ENCODE measurements around the gene CCDC107. TPM values are rescaled to one million over a fixed set of nuclear protein-coding genes. Genes with fewer than 3 reads are reported as not detected.

CCDC107 gene
- total and polyA plus RNA-seq, 9 donors, result 14.6 to 29.8 (median 17.9) TPM

DNA sequence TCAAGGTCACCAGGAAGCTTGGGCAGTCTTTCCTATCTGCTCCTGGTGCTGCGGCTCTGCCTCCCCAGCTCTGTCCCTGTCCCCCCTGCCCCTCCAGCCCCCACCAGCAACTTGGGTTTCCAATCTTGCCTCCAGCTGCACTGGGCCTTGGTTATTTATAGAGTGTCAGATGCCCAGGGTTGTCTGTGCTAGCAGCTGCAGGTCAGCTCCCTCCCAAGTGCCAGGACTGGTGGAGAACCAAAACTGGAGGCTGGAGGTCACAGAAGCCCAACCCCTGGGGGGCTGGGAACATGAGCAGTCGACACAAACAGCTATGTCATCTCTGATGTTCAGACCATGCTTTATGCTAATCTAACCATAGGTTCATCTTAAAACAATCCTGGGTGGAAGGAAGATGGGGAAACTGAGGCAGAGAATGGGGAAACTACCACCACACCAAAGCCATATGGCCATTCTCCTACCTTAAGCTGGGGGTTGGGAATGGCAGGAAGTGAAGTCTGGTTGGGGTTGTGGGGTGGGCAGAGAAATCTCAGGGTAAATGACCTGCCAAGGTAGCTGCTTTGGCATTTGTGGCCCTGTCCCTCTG lies 30.0 kb downstream of the CCDC107 start:
- Histone ChIP-seq H3K4me3 (peak overlapping the region; percentile 66), H3K27ac (peak overlapping the region; percentile 46 to 93), H3K27me3 (no peaks in the 10 kb centered on the region), H3K9me3 (no peaks in the 10 kb centered on the region), H3K36me3 (no peaks in the 10 kb centered on the region), H3K4me1 (ENCODE audit: insufficient read depth) (peaks cover 15% of the 10 kb centered on the region)
- TF ChIP-seq EP300 (IDR thresholded peaks at IDR 0.05) (no peak), POLR2A (IDR thresholded peaks at IDR 0.05) (no peak)
- TF ChIP-seq, protein P1, sequence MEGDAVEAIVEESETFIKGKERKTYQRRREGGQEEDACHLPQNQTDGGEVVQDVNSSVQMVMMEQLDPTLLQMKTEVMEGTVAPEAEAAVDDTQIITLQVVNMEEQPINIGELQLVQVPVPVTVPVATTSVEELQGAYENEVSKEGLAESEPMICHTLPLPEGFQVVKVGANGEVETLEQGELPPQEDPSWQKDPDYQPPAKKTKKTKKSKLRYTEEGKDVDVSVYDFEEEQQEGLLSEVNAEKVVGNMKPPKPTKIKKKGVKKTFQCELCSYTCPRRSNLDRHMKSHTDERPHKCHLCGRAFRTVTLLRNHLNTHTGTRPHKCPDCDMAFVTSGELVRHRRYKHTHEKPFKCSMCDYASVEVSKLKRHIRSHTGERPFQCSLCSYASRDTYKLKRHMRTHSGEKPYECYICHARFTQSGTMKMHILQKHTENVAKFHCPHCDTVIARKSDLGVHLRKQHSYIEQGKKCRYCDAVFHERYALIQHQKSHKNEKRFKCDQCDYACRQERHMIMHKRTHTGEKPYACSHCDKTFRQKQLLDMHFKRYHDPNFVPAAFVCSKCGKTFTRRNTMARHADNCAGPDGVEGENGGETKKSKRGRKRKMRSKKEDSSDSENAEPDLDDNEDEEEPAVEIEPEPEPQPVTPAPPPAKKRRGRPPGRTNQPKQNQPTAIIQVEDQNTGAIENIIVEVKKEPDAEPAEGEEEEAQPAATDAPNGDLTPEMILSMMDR (IDR thresholded peaks at IDR 0.05), result no peak
- intact Hi-C loops (cut with DNase I), result loop anchor here in 1 of 4 donors (2.0 kb wide), 1 partner anchor 29 kb away; the partner anchor contains the start of genes CCDC107 and RMRP
- DNase-seq, result no peak
- WGBS, 3 donors, result 19 to 39% (median 28%) methylated on average over 2 of the region's 2 CpGs

DNA sequence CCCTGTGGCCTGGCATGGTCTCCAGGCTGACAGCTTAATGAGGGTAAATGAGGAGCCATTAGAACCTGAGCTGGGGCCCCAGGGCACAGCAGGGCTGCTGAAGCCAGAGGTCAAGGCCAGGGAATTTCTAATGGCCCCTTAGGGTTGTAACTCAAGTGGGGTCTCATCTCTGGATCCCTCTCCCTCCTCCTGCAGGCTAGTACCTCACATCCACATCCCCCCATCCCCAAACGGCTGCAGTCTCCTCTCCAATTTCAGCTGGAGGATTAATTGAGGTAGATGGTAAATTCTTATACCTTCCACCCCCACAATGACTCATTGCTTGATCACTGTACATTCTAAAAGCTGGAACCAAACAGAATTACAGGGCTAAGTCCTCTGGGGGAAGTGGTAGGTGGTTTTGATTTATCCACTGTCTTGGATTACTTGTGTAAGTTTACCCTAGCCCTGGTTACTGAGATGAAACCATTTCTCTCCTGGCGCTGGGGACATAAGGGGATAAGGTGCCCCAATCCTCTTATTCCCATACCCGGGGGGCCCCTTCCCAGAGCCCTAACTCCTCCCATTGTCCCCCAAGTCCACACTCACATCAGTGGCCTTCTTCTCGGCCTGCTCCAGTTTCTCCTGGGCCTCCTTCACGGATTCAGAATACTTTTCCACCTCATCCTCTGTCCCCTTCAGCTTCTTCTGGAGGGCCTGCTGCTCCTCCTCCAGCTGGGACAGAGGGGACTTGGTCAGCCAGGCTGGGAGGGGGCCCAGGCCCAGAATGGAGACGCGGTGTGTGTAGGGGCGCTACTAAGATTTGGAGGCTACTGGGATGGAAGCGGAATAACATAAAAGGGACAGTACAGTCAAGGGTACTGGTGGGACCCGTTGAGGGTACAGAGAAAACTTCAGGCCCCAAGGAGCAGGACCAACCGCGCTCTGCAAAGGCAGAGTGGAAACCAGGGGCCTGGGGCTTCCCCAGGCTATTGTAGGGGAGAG lies 30.8 kb downstream of the CCDC107 start:
- H3K4me3 ChIP-seq, result peak overlapping the region; percentile 66
- 7 to 12% (median 10%) methylated on average over 12 of the region's 12 CpGs for WGBS, 3 donors
- H3K36me3 ChIP-seq, result no peaks in the 10 kb centered on the region
- H3K4me1 ChIP-seq (ENCODE audit: insufficient read depth), result peaks cover 15% of the 10 kb centered on the region
- no peaks in the 10 kb centered on the region for H3K27me3 ChIP-seq
- no peaks in the 10 kb centered on the region for H3K9me3 ChIP-seq
- TF ChIP-seq EP300 (IDR thresholded peaks at IDR 0.05) (no peak), POLR2A (IDR thresholded peaks at IDR 0.05) (no peak)
- TF ChIP-seq, protein P1 (IDR thresholded peaks at IDR 0.05), result no peak
- H3K27ac ChIP-seq, result peak overlapping the region; percentile 46 to 93
- intact Hi-C loops (cut with DNase I), result loop anchor here in 1 of 4 donors (2.0 kb wide), 1 partner anchor 30 kb away; the partner anchor contains the start of genes CCDC107 and RMRP
- no peak for DNase-seq

DNA sequence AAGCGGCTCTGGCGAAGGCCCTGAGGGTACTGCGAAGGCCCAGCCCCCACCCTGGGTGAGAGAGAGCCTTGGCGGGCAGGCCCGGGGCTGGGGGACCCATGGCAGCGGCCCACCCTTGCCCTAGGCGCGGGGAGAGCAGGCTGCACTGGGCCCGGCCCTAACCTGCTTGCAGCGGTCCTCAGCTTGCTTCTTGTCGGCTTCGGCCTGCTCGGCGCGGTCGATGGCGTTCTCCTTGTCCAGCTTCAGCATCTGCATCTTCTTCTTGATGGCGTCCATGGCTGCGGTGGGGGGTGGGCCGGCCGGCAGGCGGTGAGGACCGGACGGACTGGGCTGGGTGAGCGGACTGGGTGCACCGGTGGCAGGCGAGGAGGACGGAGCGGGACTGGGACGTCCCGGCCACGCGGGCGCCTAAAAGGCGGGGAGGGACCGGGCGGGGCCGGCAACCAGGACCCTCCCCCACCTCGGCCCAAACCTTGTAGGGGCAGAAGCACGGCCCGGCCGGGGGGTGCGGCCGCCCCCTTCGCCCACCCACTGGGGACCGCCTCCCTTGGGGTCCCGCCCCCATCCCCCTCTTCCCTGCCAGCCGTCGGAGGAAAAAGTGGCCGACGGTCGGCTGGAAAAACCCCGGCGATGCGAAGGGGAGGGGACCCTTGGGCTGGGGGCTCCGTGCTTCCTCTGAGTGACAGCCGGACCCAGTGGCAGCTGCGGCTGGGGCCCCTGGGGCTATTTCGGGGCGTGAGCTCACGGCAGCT lies 31.6 kb downstream of the CCDC107 start, which contains the start of gene TPM2:
Gene TPM2 (minus strand): TSS at position 384 of the 752 bp plus-strand sequence. CDS start 108 bp downstream, at position 276.
- 4% methylated on average over 19 to 61 of the region's 61 CpGs for WGBS, 3 donors
- peak; percentile 68 to 87 (median 78) for DNase-seq
- TF ChIP-seq POLR2A (IDR thresholded peaks at IDR 0.05), result peak; percentile 41
- TF ChIP-seq, protein P1 (IDR thresholded peaks at IDR 0.05), result no peak

DNA sequence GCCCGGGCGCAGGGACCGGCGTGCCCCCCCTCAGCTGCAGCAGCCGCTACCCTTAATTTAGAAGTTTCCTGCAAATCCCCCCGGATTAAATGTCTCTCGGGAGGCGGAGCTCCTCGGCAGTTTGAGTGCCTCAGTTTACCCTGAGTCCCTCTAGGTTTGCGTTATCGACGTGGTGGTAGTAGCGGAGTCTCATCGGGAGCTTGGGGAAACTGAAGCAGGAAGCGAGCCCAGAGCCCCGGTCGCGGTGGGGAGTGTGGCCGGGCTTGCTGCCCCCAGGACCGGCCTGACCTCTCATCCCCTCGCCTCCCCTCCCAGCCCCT lies 32.2 kb downstream of the CCDC107 start:
- no peaks in the 10 kb centered on the region for H3K9me3 ChIP-seq
- H3K4me1 ChIP-seq (ENCODE audit: insufficient read depth), result peaks cover 13% of the 10 kb centered on the region
- WGBS, 3 donors, result 0 to 2% (median 0%) methylated on average over 16 to 21 of the region's 21 CpGs
- intact Hi-C loops (cut with DNase I), result loop anchor here in 3 of 4 donors (5.0 kb wide), 2 partner anchors 33 to 37 kb away; partner anchors contain the start of genes CCDC107 (in 1 of the 3) and RMRP (in 1 of the 3)
- peak overlapping the region; percentile 66 for H3K4me3 ChIP-seq
- TF ChIP-seq, protein P1 (IDR thresholded peaks at IDR 0.05), result no peak
- TF ChIP-seq POLR2A (IDR thresholded peaks at IDR 0.05) (no peak), EP300 (IDR thresholded peaks at IDR 0.05) (no peak)
- H3K27ac ChIP-seq, result peak overlapping the region; percentile 46 to 93
- no peaks in the 10 kb centered on the region for H3K27me3 ChIP-seq
- H3K36me3 ChIP-seq, result no peaks in the 10 kb centered on the region
- no peak for DNase-seq

More for the DNA sequence above, 31.6 kb downstream of the CCDC107 start, which contains the start of gene TPM2:
- no peaks in the 10 kb centered on the region for H3K27me3 ChIP-seq
- no peaks in the 10 kb centered on the region for H3K36me3 ChIP-seq
- H3K4me3 ChIP-seq, result peak within 1 kb of the TSS; percentile 66
- H3K4me1 ChIP-seq (ENCODE audit: insufficient read depth), result peaks cover 14% of the 10 kb centered on the region
- intact Hi-C loops (cut with DNase I), result loop anchor here in 3 of 4 donors (2.0 to 5.0 kb wide), 3 partner anchors 31 to 38 kb away; partner anchors contain the start of genes CCDC107 (in 2 of the 3) and RMRP (in 2 of the 3)
- H3K9me3 ChIP-seq, result no peaks in the 10 kb centered on the region
- peak within 1 kb of the TSS; percentile 46 to 93 for H3K27ac ChIP-seq

Measured in ovary (tissue), 9 donors.